ENCODE results near the gene NAA40.

Gene NAA40

DNA sequence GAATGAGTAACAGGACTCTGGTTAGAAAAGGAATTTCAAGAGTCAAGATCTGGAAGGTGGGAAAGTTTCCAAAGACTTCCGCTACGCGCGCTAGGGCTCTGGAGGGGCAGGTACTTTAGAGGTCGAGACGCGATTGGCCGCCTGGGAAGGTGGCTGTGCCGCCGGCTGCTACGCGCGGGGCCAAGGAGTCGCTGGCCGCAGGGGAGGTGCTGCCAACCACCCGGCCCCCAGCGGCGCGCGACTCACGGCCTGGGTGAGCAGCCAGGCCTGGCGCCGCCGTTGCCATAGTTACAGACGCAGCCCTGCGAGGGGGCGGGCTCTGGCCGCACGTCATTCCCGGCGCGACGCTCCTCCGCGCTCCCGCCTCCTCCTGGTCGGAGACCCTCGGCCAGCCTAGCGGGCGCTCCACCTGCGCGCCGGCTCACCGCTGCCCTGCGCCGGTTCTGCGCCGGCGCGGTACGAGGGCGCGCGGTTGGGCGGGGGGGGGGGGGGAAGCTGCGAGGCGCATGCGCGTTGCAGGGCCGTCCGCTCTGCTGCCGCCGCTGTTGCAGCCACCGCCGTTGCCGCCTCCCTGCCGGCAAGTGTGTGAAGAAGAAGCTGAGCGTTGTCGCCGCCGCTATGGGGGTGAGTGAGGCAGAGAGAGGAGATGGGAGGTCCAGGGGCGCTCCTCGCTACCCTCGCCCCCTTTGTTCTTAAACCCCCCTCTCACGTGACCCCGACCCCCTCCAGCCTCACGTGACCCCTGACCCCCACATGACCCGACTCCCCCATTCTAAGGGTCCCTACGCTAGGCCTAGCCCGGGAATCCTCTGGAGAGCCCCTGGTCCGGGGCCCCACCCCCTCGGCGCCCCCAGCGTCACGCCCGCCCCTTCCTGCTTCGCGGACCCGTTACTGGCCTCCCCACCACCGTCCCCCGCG lies at the start of gene NAA40:
Gene NAA40 (plus strand): TSS at position 524 of the 918 bp plus-strand sequence. CDS start 95 bp downstream, at position 619.
- TF ChIP-seq, protein P1, sequence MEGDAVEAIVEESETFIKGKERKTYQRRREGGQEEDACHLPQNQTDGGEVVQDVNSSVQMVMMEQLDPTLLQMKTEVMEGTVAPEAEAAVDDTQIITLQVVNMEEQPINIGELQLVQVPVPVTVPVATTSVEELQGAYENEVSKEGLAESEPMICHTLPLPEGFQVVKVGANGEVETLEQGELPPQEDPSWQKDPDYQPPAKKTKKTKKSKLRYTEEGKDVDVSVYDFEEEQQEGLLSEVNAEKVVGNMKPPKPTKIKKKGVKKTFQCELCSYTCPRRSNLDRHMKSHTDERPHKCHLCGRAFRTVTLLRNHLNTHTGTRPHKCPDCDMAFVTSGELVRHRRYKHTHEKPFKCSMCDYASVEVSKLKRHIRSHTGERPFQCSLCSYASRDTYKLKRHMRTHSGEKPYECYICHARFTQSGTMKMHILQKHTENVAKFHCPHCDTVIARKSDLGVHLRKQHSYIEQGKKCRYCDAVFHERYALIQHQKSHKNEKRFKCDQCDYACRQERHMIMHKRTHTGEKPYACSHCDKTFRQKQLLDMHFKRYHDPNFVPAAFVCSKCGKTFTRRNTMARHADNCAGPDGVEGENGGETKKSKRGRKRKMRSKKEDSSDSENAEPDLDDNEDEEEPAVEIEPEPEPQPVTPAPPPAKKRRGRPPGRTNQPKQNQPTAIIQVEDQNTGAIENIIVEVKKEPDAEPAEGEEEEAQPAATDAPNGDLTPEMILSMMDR (conservative IDR thresholded peaks at IDR 0.05; ENCODE audit: low read length), result no peak
- DNase-seq (ENCODE audit: low read depth), result peak; percentile 91
- peak within 1 kb of the TSS; percentile 88 for H3K4me3 ChIP-seq (ENCODE audit: low read length)

DNA sequence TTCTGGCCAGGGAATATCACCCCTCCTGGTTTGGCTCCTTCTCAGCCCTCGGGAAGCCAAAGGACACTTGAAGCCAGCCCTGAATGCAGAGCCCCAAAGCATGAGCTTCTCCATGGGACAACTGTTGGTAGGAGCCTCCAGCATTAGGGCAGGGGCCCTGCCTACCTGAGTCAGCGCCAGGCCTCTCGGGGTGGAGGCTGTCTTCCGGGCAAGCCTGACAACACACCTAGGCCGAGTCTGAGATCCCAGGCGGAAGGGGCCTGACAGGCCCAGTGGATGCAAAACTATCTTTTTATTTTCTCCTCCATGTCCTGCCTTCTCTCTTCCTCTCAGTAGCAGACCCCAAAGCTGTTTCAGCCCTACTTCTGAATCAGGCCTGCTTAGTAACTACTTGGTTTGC lies 49.5 kb upstream of the NAA40 start:
- no peak overlapping the region for H3K4me3 ChIP-seq (ENCODE audit: low read length)
- TF ChIP-seq, protein P1 (conservative IDR thresholded peaks at IDR 0.05; ENCODE audit: low read length), result no peak
- DNase-seq (ENCODE audit: low read depth), result no peak

DNA sequence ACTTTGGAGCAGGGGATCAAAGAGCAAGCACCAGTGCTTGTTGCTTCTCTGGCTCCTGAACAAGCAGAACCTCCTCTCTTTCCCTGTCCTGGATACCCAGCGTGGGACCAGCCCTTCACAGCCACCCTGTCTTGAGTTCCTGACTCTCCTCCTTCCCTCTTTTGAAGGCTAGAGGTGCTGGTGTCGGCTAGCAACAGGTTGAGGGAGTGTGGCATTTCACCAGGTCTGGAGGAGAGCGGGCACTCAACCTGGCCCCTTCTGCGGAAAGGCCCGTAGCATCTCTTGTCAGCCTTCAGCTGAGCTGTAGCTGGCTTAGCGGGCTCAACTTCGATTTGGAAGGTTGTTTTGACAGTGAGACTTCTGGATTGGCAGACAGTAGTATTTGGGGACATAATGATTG lies 48.4 kb upstream of the NAA40 start:
- no peak for DNase-seq (ENCODE audit: low read depth)
- TF ChIP-seq, protein P1 (conservative IDR thresholded peaks at IDR 0.05; ENCODE audit: low read length), result no peak
- no peak overlapping the region for H3K4me3 ChIP-seq (ENCODE audit: low read length)

DNA sequence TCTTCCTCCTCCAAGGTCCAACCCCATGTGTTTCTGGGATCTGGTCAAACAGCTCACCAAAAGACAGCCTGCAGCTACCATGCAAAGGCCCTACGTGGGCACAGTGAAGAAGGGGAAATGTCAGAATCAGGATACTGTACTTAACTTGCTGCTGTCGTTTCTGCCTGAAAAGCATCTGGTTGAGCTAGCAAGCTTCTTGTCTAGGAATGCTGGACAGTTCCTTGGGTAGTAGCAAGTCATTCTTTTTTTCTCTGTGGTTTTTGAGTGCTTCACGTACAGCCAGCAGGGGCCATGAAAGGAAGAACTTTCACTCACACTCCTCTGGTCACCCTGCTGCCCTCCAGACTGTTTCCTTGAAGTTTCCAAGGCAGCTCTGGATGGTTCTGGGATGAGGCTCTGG lies 46.6 kb upstream of the NAA40 start:
- TF ChIP-seq, protein P1 (conservative IDR thresholded peaks at IDR 0.05; ENCODE audit: low read length), result no peak; the same call in 1 of the 2 replicates
- H3K4me3 ChIP-seq (ENCODE audit: low read length), result no peak overlapping the region
- peak; percentile 53 for DNase-seq (ENCODE audit: low read depth)

DNA sequence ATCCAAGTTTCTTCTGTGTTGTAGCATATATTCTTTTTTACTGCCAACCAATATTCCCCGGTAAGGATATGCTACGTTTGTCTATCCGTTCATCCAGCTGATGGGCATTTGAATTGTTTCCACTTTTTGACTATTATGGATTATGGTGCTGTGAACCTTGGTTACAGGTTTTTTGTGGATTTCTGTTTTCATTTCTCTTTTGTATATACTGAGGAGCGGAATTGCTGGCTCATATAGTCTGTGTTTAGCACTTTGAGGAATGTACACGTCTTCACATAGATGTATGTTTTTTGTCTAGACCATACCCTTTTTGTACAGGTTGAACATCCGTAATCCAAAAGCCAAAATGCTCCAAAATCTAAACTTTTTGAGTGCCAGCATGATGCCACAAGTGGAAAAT lies 45.4 kb upstream of the NAA40 start:
- H3K4me3 ChIP-seq (ENCODE audit: low read length), result no peak overlapping the region
- DNase-seq (ENCODE audit: low read depth), result no peak
- TF ChIP-seq, protein P1 (conservative IDR thresholded peaks at IDR 0.05; ENCODE audit: low read length), result no peak

DNA sequence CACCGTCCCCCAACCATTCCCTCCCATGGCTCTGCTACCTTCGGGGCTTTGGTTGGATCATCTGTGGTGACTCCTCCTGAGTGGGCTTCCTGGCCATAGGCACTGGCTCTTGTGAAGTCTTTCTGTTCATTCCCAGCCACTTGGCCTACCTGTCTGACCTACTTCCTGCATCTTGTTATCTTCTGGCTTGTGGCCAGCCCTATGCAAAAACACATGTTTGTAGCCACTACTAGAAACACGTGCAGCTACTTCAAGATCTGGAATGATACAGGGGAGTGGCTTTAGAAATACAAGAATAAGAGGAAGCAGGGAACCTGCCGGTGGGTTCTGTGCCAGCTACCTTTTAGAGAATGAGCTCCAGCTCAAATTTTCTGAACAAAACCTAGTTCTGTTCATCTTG lies 42.7 kb upstream of the NAA40 start:
- TF ChIP-seq, protein P1 (conservative IDR thresholded peaks at IDR 0.05; ENCODE audit: low read length), result no peak
- DNase-seq (ENCODE audit: low read depth), result no peak
- no peak overlapping the region for H3K4me3 ChIP-seq (ENCODE audit: low read length)
